ENCODE results near the gene PIP5K1B.

GRCh38 chr9:68697851-68698250 is 7.2 kb upstream of the PIP5K1B start:
- TF ChIP-seq CTCF (IDR thresholded peaks at IDR 0.05): no peak
- no peak for TF ChIP-seq EP300 (IDR thresholded peaks at IDR 0.05)
- no peak for TF ChIP-seq POLR2A (IDR thresholded peaks at IDR 0.05)
